Type B pancreatic cell (in vitro differentiated cells): Measurements from ENCODE around the gene NBEA. TPM values are rescaled to one million over a fixed set of nuclear protein-coding genes. Genes with fewer than 3 reads are reported as not detected.

ENCODE experiments used
- DNase-seq: peaks from one replicate; pipeline ENCODE4 v3.0.0; 2021; ENCODE audit warnings: mixed read lengths; ENCODE audit not compliant: unreplicated experiment; ENCODE audit errors: extremely low spot score
- H3K27ac Mint-ChIP-seq: 2 replicates; pipeline ENCODE4 v1.8.0; 2021; ENCODE audit warnings: mild to moderate bottlenecking, mixed read lengths
- H3K27me3 Mint-ChIP-seq: 2 replicates; pipeline ENCODE4 v1.8.0; 2021; ENCODE audit warnings: mixed read lengths
- H3K36me3 Mint-ChIP-seq: 2 replicates; pipeline ENCODE4 v1.8.0; 2021; ENCODE audit warnings: mixed read lengths
- H3K4me1 Mint-ChIP-seq: one replicate; pipeline ENCODE4 v1.8.0; 2021; ENCODE audit warnings: mixed read lengths; ENCODE audit not compliant: unreplicated experiment
- H3K4me3 Mint-ChIP-seq: 2 replicates; pipeline ENCODE4 v1.8.0; 2021; ENCODE audit warnings: mild to moderate bottlenecking, mixed read lengths
- H3K9me3 Mint-ChIP-seq: 2 replicates; pipeline ENCODE4 v1.8.0; 2021; ENCODE audit warnings: mixed read lengths
- CTCF ChIP-seq: fragments of 200-600 bp; sonication (generic); conservative IDR thresholded peaks from 2 replicates; pipeline ENCODE4 v1.5.0; 2021; ENCODE audit warnings: antibody characterized with exemption, mild to moderate bottlenecking
- total RNA-seq: library from RNA; stranded (reverse); gene quantifications from 2 replicates; pipeline ENCODE4 v1.2.1, GENCODE V29; 2021; ENCODE audit warnings: low replicate concordance

Gene NBEA
- total RNA-seq, 1 donor from 2014 or later, result 20.8 TPM

GRCh38 chr13:35278917-35279316 is 336.8 kb downstream of the NBEA start:
- Mint-ChIP-seq H3K4me1 (no peaks in the 10 kb centered on the region), H3K27me3 (no peaks in the 10 kb centered on the region), H3K9me3 (peaks cover 9% of the 10 kb centered on the region), H3K4me3 (no peak overlapping the region), H3K36me3 (peaks cover 4% of the 10 kb centered on the region), H3K27ac (no peak overlapping the region)
- DNase-seq, result no peak
- no peak for TF ChIP-seq CTCF

- no peak overlapping the region for H3K4me3 Mint-ChIP-seq
- H3K27me3 Mint-ChIP-seq, result no peaks in the 10 kb centered on the region
- no peaks in the 10 kb centered on the region for H3K4me1 Mint-ChIP-seq
- H3K36me3 Mint-ChIP-seq, result peaks cover under 1% of the 10 kb centered on the region
- H3K9me3 Mint-ChIP-seq, result peaks cover 3% of the 10 kb centered on the region
- no peak for DNase-seq
- no peak for TF ChIP-seq CTCF
- no peak overlapping the region for H3K27ac Mint-ChIP-seq
Observed at GRCh38 chr13:35279500-35279899, 337.4 kb downstream of the NBEA start.

- Mint-ChIP-seq H3K9me3 (no peaks in the 10 kb centered on the region), H3K4me1 (peaks cover 11% of the 10 kb centered on the region), H3K27ac (no peak overlapping the region), H3K4me3 (no peak overlapping the region), H3K27me3 (no peaks in the 10 kb centered on the region), H3K36me3 (no peaks in the 10 kb centered on the region)
- no peak for TF ChIP-seq CTCF
- DNase-seq, result no peak
Observed at GRCh38 chr13:35283856-35284255, 341.8 kb downstream of the NBEA start.

GRCh38 chr13:35285677-35286076 is 343.6 kb downstream of the NBEA start:
- H3K27me3 Mint-ChIP-seq, result no peaks in the 10 kb centered on the region
- no peak overlapping the region for H3K4me3 Mint-ChIP-seq
- H3K9me3 Mint-ChIP-seq, result no peaks in the 10 kb centered on the region
- DNase-seq, result no peak
- no peaks in the 10 kb centered on the region for H3K36me3 Mint-ChIP-seq
- H3K4me1 Mint-ChIP-seq, result peaks cover 12% of the 10 kb centered on the region
- H3K27ac Mint-ChIP-seq, result no peak overlapping the region
- no peak for TF ChIP-seq CTCF

GRCh38 chr13:35292329-35292728 is 350.3 kb downstream of the NBEA start:
- no peaks in the 10 kb centered on the region for H3K36me3 Mint-ChIP-seq
- no peak for TF ChIP-seq CTCF
- DNase-seq, result no peak
- no peaks in the 10 kb centered on the region for H3K9me3 Mint-ChIP-seq
- H3K4me3 Mint-ChIP-seq, result no peak overlapping the region
- no peaks in the 10 kb centered on the region for H3K27me3 Mint-ChIP-seq
- H3K27ac Mint-ChIP-seq, result no peak overlapping the region
- H3K4me1 Mint-ChIP-seq, result peaks cover 17% of the 10 kb centered on the region
